Ascending aorta (tissue), 2 donors: ENCODE results near the gene NUFIP1. TPM values are rescaled to one million over a fixed set of nuclear protein-coding genes. Genes with fewer than 3 reads are reported as not detected.

Source experiments
- DNase-seq, 2 donors: peaks; one replicate each; pipeline ENCODE4 v3.0.0-alpha.2; 2019; ENCODE audit warnings: low spot score in 2 of 2
- H3K27ac ChIP-seq, 2 donors: fragments of 200-600 bp; sonication (generic); one replicate each; pipeline ENCODE4 v1.5.1; 2016 to 2017; ENCODE audit warnings: mild to moderate bottlenecking in 1 of 2
- H3K27me3 ChIP-seq: fragments of 200-600 bp; sonication (generic); one replicate; pipeline ENCODE4 v1.5.1; 2017
- H3K36me3 ChIP-seq, 2 donors: fragments of 200-600 bp; sonication (generic); one replicate each; pipeline ENCODE4 v1.5.1; 2016
- H3K4me1 ChIP-seq, 2 donors: fragments of 200-600 bp; sonication (generic); one replicate each; pipeline ENCODE4 v1.5.1; 2016 to 2017; ENCODE audit warnings: mild to moderate bottlenecking in 1 of 2
- H3K4me3 ChIP-seq, 2 donors: fragments of 200-600 bp; sonication (generic); one replicate each; pipeline ENCODE4 v1.5.1; 2016 to 2017; ENCODE audit warnings: mild to moderate bottlenecking in 1 of 2
- H3K9me3 ChIP-seq, 2 donors: fragments of 200-600 bp; sonication (generic); one replicate each; pipeline ENCODE4 v1.5.1; 2016
- CTCF ChIP-seq, 3 experiments: fragments of 200-600 bp in 2 of 3; fragments of 450-650 bp in 1 of 3; sonication (generic) in 2 of 3; IDR thresholded peaks; one replicate each; pipeline ENCODE4 v1.5.1; 2016 to 2019; ENCODE audit warnings: antibody characterized with exemption in 3 of 3, mild to moderate bottlenecking in 1 of 3, moderate library complexity in 1 of 3
- intact Hi-C: fragments of 100-400 bp; cut with DNase I; formaldehyde crosslinking; loops from one replicate; pipeline ENCODE4 v1.15.1; 2023
- total RNA-seq: library from RNA; depleted of rRNA; stranded (reverse); fragments of >200 nt; gene quantifications from one replicate; pipeline ENCODE4 v1.1.0, GENCODE V29; 2016

Gene NUFIP1
- total RNA-seq, 1 donor from 2014 or later = 3.1 TPM

- H3K27ac ChIP-seq = no peak overlapping the region
- intact Hi-C loops = loop anchor here (10.0 kb wide), 1 partner anchor 703 kb away; no protein-coding TSS in a partner anchor
- no peak for TF ChIP-seq CTCF (IDR thresholded peaks at IDR 0.05)
Observed at GRCh38 chr13:44927968-44928367, 61.3 kb downstream of the NUFIP1 start.

GRCh38 chr13:44921931-44922758, 67.1 kb downstream of the NUFIP1 start:
- no peaks in the 10 kb centered on the region for H3K9me3 ChIP-seq
- no peak overlapping the region for H3K4me3 ChIP-seq
- no peaks in the 10 kb centered on the region for H3K36me3 ChIP-seq
- H3K27me3 ChIP-seq = no peaks in the 10 kb centered on the region
- no peak for TF ChIP-seq CTCF (IDR thresholded peaks at IDR 0.05)
- peak overlapping the region; percentile 98 for H3K27ac ChIP-seq
- peak; percentile 57 to 92 for DNase-seq
- H3K4me1 ChIP-seq = peaks cover 21 to 45% of the 10 kb centered on the region in 2 donors
- intact Hi-C loops = loop anchor here (1.0 to 10.0 kb wide), 3 partner anchors 9 to 697 kb away; no protein-coding TSS in a partner anchor

More at GRCh38 chr13:44927968-44928367, 61.3 kb downstream of the NUFIP1 start:
- Histone ChIP-seq H3K4me3 (no peak overlapping the region), H3K4me1 (peaks cover 7 to 32% of the 10 kb centered on the region in 2 donors), H3K27me3 (no peaks in the 10 kb centered on the region), H3K9me3 (no peaks in the 10 kb centered on the region), H3K36me3 (no peaks in the 10 kb centered on the region)
- no peak for DNase-seq

DNA sequence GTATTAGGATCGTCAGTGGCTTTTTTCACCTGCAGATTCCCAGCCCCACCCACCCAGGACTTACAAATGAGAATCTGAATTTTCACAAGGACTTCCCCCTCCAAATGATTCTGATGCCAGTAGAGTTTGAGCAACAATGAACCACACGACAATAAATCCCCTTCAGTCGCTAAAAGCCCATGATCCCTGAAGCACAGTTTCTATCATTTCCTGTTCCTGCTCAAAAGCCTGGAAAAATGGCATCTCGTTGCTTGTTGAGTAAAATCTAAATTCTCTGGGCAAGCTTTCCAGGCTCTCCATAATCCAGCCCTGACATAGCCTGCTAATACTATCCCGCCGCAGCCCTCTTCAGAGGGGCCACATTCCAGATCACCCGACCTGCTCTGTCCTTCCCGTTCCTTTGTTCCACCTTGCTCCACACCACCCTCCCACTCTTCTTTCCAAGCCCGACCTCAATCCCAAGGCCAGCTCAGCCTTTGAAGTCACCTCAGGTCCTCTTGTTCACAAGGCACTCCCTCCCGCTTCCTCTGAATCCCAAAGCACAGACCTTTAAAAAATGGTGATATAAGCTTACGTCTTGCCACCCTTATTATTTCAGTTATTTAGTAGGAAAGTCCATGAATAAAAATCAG, 67.9 kb downstream of the NUFIP1 start:
- H3K27ac ChIP-seq = peak overlapping the region; percentile 98
- H3K9me3 ChIP-seq = no peaks in the 10 kb centered on the region
- no peaks in the 10 kb centered on the region for H3K36me3 ChIP-seq
- intact Hi-C loops = loop anchor here (5.0 to 10.0 kb wide), 2 partner anchors 406 to 697 kb away; no protein-coding TSS in a partner anchor
- no peaks in the 10 kb centered on the region for H3K27me3 ChIP-seq
- no peak for DNase-seq
- H3K4me3 ChIP-seq = no peak overlapping the region
- H3K4me1 ChIP-seq = peaks cover 21 to 45% of the 10 kb centered on the region in 2 donors
- TF ChIP-seq CTCF (IDR thresholded peaks at IDR 0.05) = no peak

DNA sequence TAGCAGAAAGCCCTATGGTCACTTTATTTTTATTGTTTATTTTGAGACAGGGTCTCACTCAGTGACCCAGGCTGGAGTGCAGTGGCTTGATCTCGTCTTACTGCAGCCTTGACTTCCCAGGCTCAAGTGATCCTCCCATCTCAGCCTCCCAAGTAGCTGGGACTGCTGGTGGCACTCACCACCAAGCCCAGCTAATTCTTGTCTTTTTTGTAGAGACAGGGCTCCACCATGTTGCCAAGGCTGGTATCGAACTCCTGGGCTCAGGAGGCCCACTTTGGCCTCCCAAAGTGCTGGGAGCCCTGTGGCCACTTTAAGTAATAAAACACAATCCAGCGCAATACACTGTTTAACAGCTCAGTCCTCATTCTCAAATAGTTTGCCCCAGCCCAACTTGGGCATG, 69.3 kb downstream of the NUFIP1 start:
- no peak for TF ChIP-seq CTCF (IDR thresholded peaks at IDR 0.05)
- Histone ChIP-seq H3K9me3 (no peaks in the 10 kb centered on the region), H3K4me3 (no peak overlapping the region), H3K4me1 (peaks cover 21 to 45% of the 10 kb centered on the region in 2 donors), H3K27me3 (no peaks in the 10 kb centered on the region), H3K27ac (peak overlapping the region; percentile 98), H3K36me3 (no peaks in the 10 kb centered on the region)
- intact Hi-C loops = loop anchor here (5.0 to 10.0 kb wide), 2 partner anchors 407 to 695 kb away; no protein-coding TSS in a partner anchor
- no peak for DNase-seq

DNA sequence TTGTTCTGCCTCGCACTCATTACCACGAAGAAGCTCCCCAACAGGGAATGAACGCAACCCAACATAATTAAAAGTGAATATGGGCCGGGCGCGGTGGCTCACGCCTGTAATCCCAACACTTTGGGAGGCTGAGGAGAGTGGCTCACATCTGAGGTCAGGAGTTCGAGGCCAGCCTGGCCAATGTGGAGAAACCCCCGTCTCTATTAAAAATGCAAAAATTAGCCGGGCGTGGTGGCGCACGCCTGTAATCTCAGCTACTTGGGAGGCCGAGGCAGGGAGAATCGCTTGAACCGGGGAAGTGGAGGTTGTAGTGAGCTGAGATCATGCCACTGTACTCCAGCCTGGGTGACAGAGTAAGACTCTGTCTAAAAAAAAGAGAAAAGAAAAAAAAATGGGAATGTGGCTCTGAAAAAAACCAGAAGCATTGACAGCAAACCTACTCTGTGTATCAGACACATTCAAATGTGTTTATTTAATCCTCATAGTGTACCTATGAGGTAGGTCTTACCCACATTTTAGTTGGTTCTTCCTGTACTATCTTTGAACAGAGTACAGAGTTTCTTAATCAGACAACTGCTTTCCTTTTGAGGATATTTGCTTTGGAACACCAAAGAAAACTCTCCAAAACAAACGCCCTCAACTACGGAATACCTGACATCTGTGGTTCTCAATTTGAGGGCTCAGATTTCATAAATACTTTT, 70.0 kb downstream of the NUFIP1 start:
- no peak for TF ChIP-seq CTCF (IDR thresholded peaks at IDR 0.05)
- intact Hi-C loops = loop anchor here (2.0 to 5.0 kb wide), 3 partner anchors 14 to 423 kb away; partner anchors contain the start of gene TPT1

More for the DNA sequence above, 70.0 kb downstream of the NUFIP1 start:
- Histone ChIP-seq H3K27ac (peak overlapping the region; percentile 98), H3K36me3 (no peaks in the 10 kb centered on the region), H3K9me3 (no peaks in the 10 kb centered on the region), H3K27me3 (no peaks in the 10 kb centered on the region), H3K4me1 (peaks cover 21 to 45% of the 10 kb centered on the region in 2 donors), H3K4me3 (peak overlapping the region in 1 of 2 donors; percentile 60)
- no peak for DNase-seq
